Activated T-cell treated with anti-CD3 and anti-CD28 coated beads, Interleukin-2, amount 50 U/mL, for 24 hours (primary cell): ENCODE results near the gene HES7.

Experiments
- DNase-seq: peaks from one replicate; pipeline ENCODE4 v3.0.0-alpha.2; 2020
- H3K27ac Mint-ChIP-seq: 2 replicates; pipeline ENCODE4 v1.8.0; 2020; ENCODE audit warnings: mild to moderate bottlenecking, mixed read lengths
- H3K27me3 Mint-ChIP-seq: 2 replicates; pipeline ENCODE4 v1.8.0; 2020; ENCODE audit warnings: mixed read lengths
- H3K36me3 Mint-ChIP-seq: 2 replicates; pipeline ENCODE4 v1.8.0; 2020; ENCODE audit warnings: low read depth, mixed read lengths
- H3K4me1 Mint-ChIP-seq: 2 replicates; pipeline ENCODE4 v1.8.0; 2020; ENCODE audit warnings: low read depth, mixed read lengths
- H3K4me3 Mint-ChIP-seq: 2 replicates; pipeline ENCODE4 v1.8.0; 2020; ENCODE audit warnings: mild to moderate bottlenecking, moderate library complexity, mixed read lengths
- H3K9me3 Mint-ChIP-seq: 2 replicates; pipeline ENCODE4 v1.8.0; 2020; ENCODE audit warnings: mixed read lengths

HES7 gene

GRCh38 chr17:8159459-8160223 lies 35.7 kb upstream of the HES7 start:
- peak overlapping the region; percentile 40 for H3K4me3 Mint-ChIP-seq
- H3K36me3 Mint-ChIP-seq = peaks cover 40% of the 10 kb centered on the region
- no peak for DNase-seq
- no peaks in the 10 kb centered on the region for H3K27me3 Mint-ChIP-seq
- peak overlapping the region; percentile 92 for H3K27ac Mint-ChIP-seq
- H3K4me1 Mint-ChIP-seq = peaks cover 51% of the 10 kb centered on the region
- H3K9me3 Mint-ChIP-seq = no peaks in the 10 kb centered on the region

- Mint-ChIP-seq H3K4me3 (peak overlapping the region; percentile 37), H3K9me3 (no peaks in the 10 kb centered on the region), H3K4me1 (peaks cover 45% of the 10 kb centered on the region), H3K27me3 (no peaks in the 10 kb centered on the region), H3K27ac (peak overlapping the region; percentile 92), H3K36me3 (peaks cover 40% of the 10 kb centered on the region)
- DNase-seq = no peak
Observed at GRCh38 chr17:8159032-8159400, 35.1 kb upstream of the HES7 start.

- Mint-ChIP-seq H3K27ac (peak overlapping the region; percentile 91), H3K36me3 (peaks cover 40% of the 10 kb centered on the region), H3K4me1 (peaks cover 42% of the 10 kb centered on the region), H3K4me3 (peak overlapping the region; percentile 37), H3K27me3 (no peaks in the 10 kb centered on the region), H3K9me3 (no peaks in the 10 kb centered on the region)
- peak; percentile 88 for DNase-seq
Observed at GRCh38 chr17:8158267-8159031, 34.5 kb upstream of the HES7 start.

- Mint-ChIP-seq H3K36me3 (peaks cover 40% of the 10 kb centered on the region), H3K27ac (no peak overlapping the region), H3K4me1 (peaks cover 51% of the 10 kb centered on the region), H3K27me3 (no peaks in the 10 kb centered on the region), H3K4me3 (no peak overlapping the region), H3K9me3 (no peaks in the 10 kb centered on the region)
- DNase-seq = peak; percentile 99
Observed at GRCh38 chr17:8156246-8156992, 32.5 kb upstream of the HES7 start.

DNA sequence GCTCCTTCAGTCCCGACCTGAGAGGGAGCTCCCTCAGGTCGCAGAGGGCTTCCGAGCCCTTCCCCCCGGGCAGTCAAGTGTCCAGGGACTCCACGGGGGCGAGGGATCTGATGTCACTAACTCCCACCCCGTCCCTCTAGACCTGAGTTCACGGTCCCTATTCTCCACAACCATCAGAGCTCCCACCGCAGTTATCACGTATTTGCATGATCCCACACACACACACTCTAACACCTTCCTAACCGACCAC lies 32.0 kb upstream of the HES7 start:
- no peak overlapping the region for H3K4me3 Mint-ChIP-seq
- no peak for DNase-seq
- H3K4me1 Mint-ChIP-seq = peaks cover 49% of the 10 kb centered on the region
- H3K27me3 Mint-ChIP-seq = no peaks in the 10 kb centered on the region
- H3K9me3 Mint-ChIP-seq = no peaks in the 10 kb centered on the region
- no peak overlapping the region for H3K27ac Mint-ChIP-seq
- peaks cover 37% of the 10 kb centered on the region for H3K36me3 Mint-ChIP-seq

- H3K4me1 Mint-ChIP-seq = peaks cover 49% of the 10 kb centered on the region
- H3K9me3 Mint-ChIP-seq = no peaks in the 10 kb centered on the region
- H3K4me3 Mint-ChIP-seq = no peak overlapping the region
- H3K27ac Mint-ChIP-seq = no peak overlapping the region
- H3K36me3 Mint-ChIP-seq = peaks cover 33% of the 10 kb centered on the region
- no peaks in the 10 kb centered on the region for H3K27me3 Mint-ChIP-seq
- DNase-seq = no peak
Observed at GRCh38 chr17:8155231-8155995, 31.5 kb upstream of the HES7 start.

- no peak overlapping the region for H3K4me3 Mint-ChIP-seq
- H3K36me3 Mint-ChIP-seq = peaks cover 33% of the 10 kb centered on the region
- H3K9me3 Mint-ChIP-seq = no peaks in the 10 kb centered on the region
- DNase-seq = no peak
- H3K27ac Mint-ChIP-seq = no peak overlapping the region
- H3K4me1 Mint-ChIP-seq = peaks cover 49% of the 10 kb centered on the region
- H3K27me3 Mint-ChIP-seq = no peaks in the 10 kb centered on the region
Observed at GRCh38 chr17:8154608-8155155, 30.8 kb upstream of the HES7 start.

DNA sequence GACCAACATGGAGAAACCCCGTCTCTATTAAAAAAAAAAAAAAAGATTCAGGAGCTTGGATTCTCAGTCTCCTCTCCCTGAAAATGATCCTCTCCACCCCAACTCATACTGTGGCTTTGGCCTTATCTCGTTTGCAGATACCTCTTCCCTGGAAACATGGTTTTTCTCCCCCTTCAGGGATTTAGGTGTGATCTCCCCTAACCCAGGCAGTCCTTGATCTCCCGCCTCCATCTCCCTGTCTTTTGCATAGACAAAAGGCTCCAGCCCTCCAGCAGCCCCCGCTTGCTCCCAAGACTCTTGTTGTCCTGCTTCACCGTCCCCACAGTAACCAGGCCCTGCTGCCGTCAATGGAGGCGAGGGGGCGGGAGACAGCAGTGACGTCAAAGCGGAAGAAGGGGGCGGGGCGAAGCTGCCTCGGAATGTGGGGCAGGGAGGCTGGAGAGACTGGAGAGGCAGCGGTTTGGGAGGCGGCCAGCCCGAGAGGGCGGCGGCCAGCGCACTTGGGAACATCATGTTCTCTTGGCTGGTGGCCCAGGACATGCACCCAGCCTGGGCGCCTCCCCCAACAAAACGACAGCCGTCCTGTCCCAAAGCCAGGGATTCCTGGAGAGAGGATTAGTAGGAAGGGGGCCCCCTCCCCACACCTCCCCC lies 30.2 kb upstream of the HES7 start:
- Mint-ChIP-seq H3K4me3 (peak overlapping the region; percentile 66), H3K9me3 (no peaks in the 10 kb centered on the region), H3K4me1 (peaks cover 47% of the 10 kb centered on the region), H3K27ac (no peak overlapping the region), H3K27me3 (no peaks in the 10 kb centered on the region), H3K36me3 (peaks cover 34% of the 10 kb centered on the region)
- peak; percentile 87 for DNase-seq

GRCh38 chr17:8153525-8153956 lies 29.6 kb upstream of the HES7 start:
- no peak overlapping the region for H3K27ac Mint-ChIP-seq
- peaks cover 43% of the 10 kb centered on the region for H3K4me1 Mint-ChIP-seq

DNA sequence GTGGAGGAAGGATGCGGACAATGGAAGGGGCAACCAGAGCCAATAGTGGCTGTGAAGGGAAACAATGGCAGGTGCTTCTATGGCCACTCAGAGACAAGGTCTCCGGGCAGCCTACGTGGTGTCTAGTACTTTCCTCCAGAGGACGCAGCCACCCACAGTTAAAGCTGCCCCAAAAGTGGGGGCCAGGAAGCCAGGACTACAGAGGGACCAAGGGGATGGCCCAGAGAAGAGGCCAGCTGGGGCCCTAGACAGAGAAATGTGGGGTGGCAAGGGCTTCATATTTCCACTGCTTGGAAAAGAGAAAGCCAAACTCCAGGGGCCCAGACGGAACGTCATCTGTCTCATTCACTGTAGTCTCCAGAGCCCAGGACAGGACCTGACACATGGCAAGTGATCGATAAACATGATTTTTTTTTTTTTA lies 29.1 kb upstream of the HES7 start:
- H3K36me3 Mint-ChIP-seq = peaks cover 35% of the 10 kb centered on the region
- H3K27ac Mint-ChIP-seq = no peak overlapping the region
- peak overlapping the region; percentile 66 for H3K4me3 Mint-ChIP-seq
- H3K27me3 Mint-ChIP-seq = no peaks in the 10 kb centered on the region
- H3K4me1 Mint-ChIP-seq = peaks cover 39% of the 10 kb centered on the region
- no peaks in the 10 kb centered on the region for H3K9me3 Mint-ChIP-seq
- no peak for DNase-seq

More at GRCh38 chr17:8153525-8153956, 29.6 kb upstream of the HES7 start:
- peak overlapping the region; percentile 66 for H3K4me3 Mint-ChIP-seq
- DNase-seq = peak; percentile 65
- H3K36me3 Mint-ChIP-seq = peaks cover 35% of the 10 kb centered on the region
- no peaks in the 10 kb centered on the region for H3K27me3 Mint-ChIP-seq
- H3K9me3 Mint-ChIP-seq = no peaks in the 10 kb centered on the region

DNA sequence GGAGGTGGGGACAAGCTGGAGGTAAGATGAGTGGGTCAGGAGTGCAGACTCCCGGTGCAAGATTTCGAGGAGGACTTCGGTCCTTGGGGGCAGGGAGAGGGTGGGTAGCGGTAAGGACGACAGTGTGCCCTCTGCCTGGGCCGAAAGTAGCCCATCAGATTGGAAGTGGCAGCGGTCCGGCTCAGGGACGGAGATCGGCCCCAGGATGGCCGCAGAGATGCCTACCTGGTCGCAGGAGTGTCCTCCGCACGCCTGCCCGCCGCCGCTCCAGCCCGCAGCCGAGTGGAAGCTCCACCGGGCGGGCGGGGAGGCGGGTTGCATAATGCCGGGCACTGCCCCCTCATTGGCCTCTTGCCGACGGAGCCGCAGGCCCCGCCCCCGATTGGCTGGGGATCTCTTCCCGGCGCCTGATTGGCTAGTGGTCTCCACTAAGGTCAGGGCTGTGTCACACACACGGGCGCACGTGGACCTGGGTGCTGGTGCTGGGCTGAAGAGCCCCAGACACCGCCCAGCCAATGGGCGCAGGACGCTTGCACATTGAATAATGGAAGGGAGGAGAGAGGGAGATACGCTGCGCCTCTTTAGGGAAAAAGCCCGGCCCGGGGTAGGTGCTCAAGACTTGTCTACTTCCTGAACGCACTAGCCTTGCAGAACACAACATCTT lies 28.3 kb upstream of the HES7 start, which contains the start of gene PER1:
Gene PER1, minus strand, starts transcription at position 293 of the 664 bp plus-strand sequence. CDS start 1,698 bp downstream, outside the sequence.
- peak; percentile 91 for DNase-seq
- peaks cover 41% of the 10 kb centered on the region for H3K36me3 Mint-ChIP-seq
- H3K9me3 Mint-ChIP-seq = no peaks in the 10 kb centered on the region
- H3K27ac Mint-ChIP-seq = no peak within 1 kb of the TSS
- no peaks in the 10 kb centered on the region for H3K27me3 Mint-ChIP-seq
- peak within 1 kb of the TSS; percentile 91 for H3K4me3 Mint-ChIP-seq
- H3K4me1 Mint-ChIP-seq = peaks cover 39% of the 10 kb centered on the region

DNA sequence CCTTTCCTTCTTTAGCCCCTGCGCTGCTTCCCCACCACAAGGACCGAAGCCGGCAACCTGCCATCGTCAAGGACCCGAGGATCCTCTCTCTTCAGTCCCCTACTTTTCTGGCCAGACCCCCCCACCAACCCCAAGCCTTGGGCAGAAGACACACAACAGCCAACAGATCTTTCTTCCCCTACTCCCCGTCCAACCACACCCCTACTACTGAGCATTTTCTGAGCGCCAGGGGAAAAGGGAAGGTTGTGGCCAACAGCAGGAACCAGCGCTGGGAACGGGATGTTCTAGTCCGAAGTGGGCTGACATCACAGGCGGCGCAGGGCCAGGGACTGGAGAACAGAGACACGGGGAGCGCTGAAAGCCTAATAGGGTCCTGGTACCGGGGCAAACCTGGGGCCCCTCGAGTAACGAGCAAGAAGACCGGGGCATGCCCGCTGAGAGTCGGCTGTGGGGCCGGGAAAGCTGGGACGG lies 27.8 kb upstream of the HES7 start:
- H3K4me1 Mint-ChIP-seq = peaks cover 39% of the 10 kb centered on the region
- no peaks in the 10 kb centered on the region for H3K27me3 Mint-ChIP-seq
- H3K36me3 Mint-ChIP-seq = peaks cover 47% of the 10 kb centered on the region
- DNase-seq = peak; percentile 64
- H3K4me3 Mint-ChIP-seq = peak overlapping the region; percentile 91
- no peaks in the 10 kb centered on the region for H3K9me3 Mint-ChIP-seq
- H3K27ac Mint-ChIP-seq = no peak overlapping the region

DNA sequence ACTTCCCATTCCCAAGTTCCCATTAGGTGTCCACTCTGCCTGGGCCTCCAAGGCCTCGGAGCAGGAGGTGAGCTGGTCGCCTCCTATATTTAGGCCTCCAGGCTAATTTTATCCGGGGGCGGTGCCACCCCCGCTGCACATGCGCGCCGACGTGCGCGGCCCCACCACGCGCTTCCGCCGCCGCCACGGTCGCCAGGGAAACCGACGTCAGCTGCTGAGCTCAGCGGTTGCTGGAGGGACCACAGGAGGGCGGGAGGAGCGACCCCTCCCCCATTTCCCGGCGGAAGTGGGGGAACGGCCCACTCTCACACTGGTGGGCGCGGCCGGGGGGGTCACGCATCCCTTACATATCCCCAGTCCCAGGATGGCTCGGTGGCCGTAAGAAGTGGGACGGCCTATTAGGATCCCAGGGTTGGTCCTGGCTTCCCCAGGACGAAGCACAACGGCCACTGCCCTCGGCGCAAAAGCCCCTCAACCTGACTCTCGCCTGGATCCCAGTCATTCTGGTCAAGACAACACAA lies 27.3 kb upstream of the HES7 start:
- H3K9me3 Mint-ChIP-seq = no peaks in the 10 kb centered on the region
- no peak overlapping the region for H3K27ac Mint-ChIP-seq
- H3K4me1 Mint-ChIP-seq = peaks cover 39% of the 10 kb centered on the region
- H3K27me3 Mint-ChIP-seq = no peaks in the 10 kb centered on the region
- peaks cover 52% of the 10 kb centered on the region for H3K36me3 Mint-ChIP-seq
- peak; percentile 90 for DNase-seq
- H3K4me3 Mint-ChIP-seq = peak overlapping the region; percentile 91
